GM12874 (cell line): ENCODE results near the gene UBQLN1.

Source experiments
- CTCF ChIP-seq: IDR thresholded peaks from 2 replicates; pipeline ENCODE4 v1.5.1; 2011; ENCODE audit warnings: low read depth, mild to moderate bottlenecking, control low read depth, low read length, moderate library complexity; ENCODE audit not compliant: insufficient read depth

UBQLN1 gene

GRCh38 chr9:83656032-83656680 is 51.6 kb downstream of the UBQLN1 start:
- TF ChIP-seq CTCF = no peak

- no peak for TF ChIP-seq CTCF
Measured at GRCh38 chr9:83655433-83655832, 52.3 kb downstream of the UBQLN1 start.

GRCh38 chr9:83652433-83652832 is 55.3 kb downstream of the UBQLN1 start:
- no peak for TF ChIP-seq CTCF

GRCh38 chr9:83651558-83651957 is 56.2 kb downstream of the UBQLN1 start:
- no peak for TF ChIP-seq CTCF

- no peak for TF ChIP-seq CTCF
Measured at GRCh38 chr9:83649515-83649914, 58.2 kb downstream of the UBQLN1 start.

GRCh38 chr9:83649080-83649479 is 58.7 kb downstream of the UBQLN1 start:
- TF ChIP-seq CTCF = peak; percentile 85

- TF ChIP-seq CTCF = no peak
Measured at GRCh38 chr9:83646500-83647239, 61.1 kb downstream of the UBQLN1 start.
